PFSK-1 (cell line): ENCODE results near the gene PANX2.

Experiments
- FOXP2 ChIP-seq: optimal IDR thresholded peaks from 2 replicates; pipeline ENCODE3; 2011; ENCODE audit warnings: borderline replicate concordance, control low read depth, inconsistent platforms; ENCODE audit not compliant: insufficient read depth; ENCODE audit errors: extremely low read length, extremely low read depth
- POLR2AphosphoS5 ChIP-seq: IDR thresholded peaks from 2 replicates; pipeline ENCODE4 v1.6.1; 2012; ENCODE audit warnings: low read depth, mild to moderate bottlenecking, control low read depth, low read length, moderate library complexity
- SIN3A ChIP-seq: IDR thresholded peaks from 2 replicates; pipeline ENCODE4 v1.6.1; 2012; ENCODE audit warnings: mild to moderate bottlenecking, low read length, moderate library complexity, borderline replicate concordance; ENCODE audit not compliant: insufficient read depth
- TAF1 ChIP-seq: IDR thresholded peaks from 2 replicates; pipeline ENCODE4 v1.6.1; 2012; ENCODE audit warnings: low read length, control low read depth, borderline replicate concordance; ENCODE audit not compliant: insufficient read depth
- TF ChIP-seq, protein P1 (sequence below), 2 experiments: IDR thresholded peaks; 2 replicates each; pipeline versions ENCODE4 v1.6.1 to v1.8.0; 2011 to 2012; ENCODE audit warnings: low read depth in 2 of 2, low read length in 2 of 2, control low read depth in 1 of 2, inconsistent platforms in 1 of 2, mild to moderate bottlenecking in 1 of 2, moderate library complexity in 1 of 2; ENCODE audit not compliant: insufficient read depth in 1 of 2

Gene PANX2

DNA sequence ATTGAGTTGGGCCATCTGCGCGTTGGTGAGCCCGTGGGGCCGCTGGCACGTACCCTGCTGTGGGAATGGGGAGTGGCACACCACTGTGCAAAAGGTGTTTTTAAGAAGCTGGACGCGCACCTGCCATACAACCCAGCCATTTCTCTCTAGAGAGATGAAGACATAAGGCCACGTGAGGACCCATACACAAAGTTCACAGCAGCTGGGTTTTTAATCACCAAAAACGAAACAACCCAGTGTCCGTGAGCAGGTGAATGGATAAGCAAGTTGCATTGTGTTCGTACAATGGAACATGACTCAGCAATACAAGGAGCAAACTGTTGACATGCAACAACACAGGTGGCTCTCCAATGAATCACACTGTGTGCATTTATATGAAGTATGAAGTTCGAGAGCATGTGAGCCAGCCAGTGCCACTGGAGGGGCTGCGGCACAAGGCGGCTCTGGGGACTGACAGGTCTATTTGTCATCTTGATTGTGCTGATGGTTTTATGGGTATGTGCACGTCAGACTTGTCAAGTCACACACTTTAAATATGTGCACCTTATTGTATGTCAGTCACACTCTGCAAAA is 30.6 kb upstream of the PANX2 start:
- TF ChIP-seq SIN3A = no peak
- TF ChIP-seq TAF1 = no peak
- TF ChIP-seq, protein P1, sequence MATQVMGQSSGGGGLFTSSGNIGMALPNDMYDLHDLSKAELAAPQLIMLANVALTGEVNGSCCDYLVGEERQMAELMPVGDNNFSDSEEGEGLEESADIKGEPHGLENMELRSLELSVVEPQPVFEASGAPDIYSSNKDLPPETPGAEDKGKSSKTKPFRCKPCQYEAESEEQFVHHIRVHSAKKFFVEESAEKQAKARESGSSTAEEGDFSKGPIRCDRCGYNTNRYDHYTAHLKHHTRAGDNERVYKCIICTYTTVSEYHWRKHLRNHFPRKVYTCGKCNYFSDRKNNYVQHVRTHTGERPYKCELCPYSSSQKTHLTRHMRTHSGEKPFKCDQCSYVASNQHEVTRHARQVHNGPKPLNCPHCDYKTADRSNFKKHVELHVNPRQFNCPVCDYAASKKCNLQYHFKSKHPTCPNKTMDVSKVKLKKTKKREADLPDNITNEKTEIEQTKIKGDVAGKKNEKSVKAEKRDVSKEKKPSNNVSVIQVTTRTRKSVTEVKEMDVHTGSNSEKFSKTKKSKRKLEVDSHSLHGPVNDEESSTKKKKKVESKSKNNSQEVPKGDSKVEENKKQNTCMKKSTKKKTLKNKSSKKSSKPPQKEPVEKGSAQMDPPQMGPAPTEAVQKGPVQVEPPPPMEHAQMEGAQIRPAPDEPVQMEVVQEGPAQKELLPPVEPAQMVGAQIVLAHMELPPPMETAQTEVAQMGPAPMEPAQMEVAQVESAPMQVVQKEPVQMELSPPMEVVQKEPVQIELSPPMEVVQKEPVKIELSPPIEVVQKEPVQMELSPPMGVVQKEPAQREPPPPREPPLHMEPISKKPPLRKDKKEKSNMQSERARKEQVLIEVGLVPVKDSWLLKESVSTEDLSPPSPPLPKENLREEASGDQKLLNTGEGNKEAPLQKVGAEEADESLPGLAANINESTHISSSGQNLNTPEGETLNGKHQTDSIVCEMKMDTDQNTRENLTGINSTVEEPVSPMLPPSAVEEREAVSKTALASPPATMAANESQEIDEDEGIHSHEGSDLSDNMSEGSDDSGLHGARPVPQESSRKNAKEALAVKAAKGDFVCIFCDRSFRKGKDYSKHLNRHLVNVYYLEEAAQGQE (IDR thresholded peaks at IDR 0.05; ENCODE audit: insufficient read depth in 1 of 2, low read depth in 2 of 2, low read length in 2 of 2) = no peak
- TF ChIP-seq FOXP2 = no peak
- TF ChIP-seq POLR2AphosphoS5 = no peak

DNA sequence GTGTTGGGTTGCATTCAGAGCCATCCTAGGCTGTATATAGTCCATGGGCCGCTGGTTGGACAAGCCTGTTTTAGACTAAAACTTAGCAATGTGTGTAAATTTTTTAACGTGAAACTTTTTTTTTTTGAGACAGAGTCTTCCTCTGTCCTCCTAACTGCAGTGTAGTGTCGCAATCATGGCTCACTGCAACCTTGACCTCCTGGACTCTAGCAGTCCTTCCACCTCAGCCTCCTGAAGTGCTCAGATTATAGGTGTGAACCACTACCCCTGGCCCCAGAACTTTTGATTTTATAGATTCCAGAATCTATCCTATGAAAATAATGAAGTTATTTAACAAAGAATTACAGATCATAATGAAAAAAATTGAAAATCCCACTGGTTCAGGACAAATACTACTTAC is 29.9 kb upstream of the PANX2 start:
- TF ChIP-seq TAF1 (no peak), SIN3A (no peak), POLR2AphosphoS5 (no peak), FOXP2 (no peak)
- TF ChIP-seq, protein P1 (IDR thresholded peaks at IDR 0.05; ENCODE audit: insufficient read depth in 1 of 2, low read depth in 2 of 2, low read length in 2 of 2) = no peak

DNA sequence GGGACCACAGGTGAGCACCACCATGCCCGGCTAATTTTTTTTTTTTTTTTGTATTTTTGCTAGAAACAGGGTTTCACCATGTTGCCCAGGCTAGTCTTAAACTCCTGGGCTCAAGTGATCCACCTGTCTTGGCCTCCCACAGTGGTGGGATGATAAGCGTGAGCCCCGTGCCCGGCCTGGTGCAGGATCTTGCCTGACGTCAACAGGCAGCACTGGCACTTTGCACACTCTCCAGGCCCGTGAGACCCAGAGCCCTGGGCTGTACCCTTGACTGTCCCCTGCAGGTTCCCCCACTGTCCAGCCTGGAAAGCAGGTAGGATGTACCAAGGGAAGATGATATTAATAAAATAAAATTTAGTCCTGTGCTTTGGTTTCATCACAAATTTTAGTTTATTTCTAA is 29.1 kb upstream of the PANX2 start:
- TF ChIP-seq, protein P1 (IDR thresholded peaks at IDR 0.05; ENCODE audit: insufficient read depth in 1 of 2, low read depth in 2 of 2, low read length in 2 of 2) = no peak
- TF ChIP-seq POLR2AphosphoS5 (no peak), FOXP2 (no peak), TAF1 (no peak), SIN3A (no peak)

DNA sequence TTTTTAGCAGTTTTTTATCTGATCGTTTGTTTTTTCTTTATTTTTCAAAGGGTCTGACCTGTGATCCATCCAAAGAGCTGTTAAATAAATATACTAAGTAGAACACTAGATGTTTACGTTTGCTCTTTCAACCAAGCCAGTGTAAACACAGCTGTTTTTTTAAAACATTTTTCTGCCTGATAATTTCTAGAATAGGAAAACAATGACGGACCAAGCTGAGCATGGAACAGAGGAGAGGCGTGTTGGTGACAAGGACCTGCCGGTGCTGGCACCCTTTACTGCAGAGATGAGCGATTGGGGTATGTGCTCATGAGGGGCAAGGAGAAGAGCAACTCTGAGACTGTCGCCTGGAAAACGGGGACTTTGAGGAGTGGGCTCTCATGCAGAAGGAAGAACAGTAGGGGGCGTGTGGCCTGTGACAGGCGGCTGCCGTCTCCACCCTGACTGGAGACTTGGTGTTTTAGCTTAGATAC is 28.6 kb upstream of the PANX2 start:
- TF ChIP-seq POLR2AphosphoS5 (no peak), TAF1 (no peak), SIN3A (no peak), FOXP2 (no peak)
- TF ChIP-seq, protein P1 (IDR thresholded peaks at IDR 0.05; ENCODE audit: insufficient read depth in 1 of 2, low read depth in 2 of 2, low read length in 2 of 2) = no peak
